Measurements from ENCODE around the gene KAZN.

KAZN gene

DNA sequence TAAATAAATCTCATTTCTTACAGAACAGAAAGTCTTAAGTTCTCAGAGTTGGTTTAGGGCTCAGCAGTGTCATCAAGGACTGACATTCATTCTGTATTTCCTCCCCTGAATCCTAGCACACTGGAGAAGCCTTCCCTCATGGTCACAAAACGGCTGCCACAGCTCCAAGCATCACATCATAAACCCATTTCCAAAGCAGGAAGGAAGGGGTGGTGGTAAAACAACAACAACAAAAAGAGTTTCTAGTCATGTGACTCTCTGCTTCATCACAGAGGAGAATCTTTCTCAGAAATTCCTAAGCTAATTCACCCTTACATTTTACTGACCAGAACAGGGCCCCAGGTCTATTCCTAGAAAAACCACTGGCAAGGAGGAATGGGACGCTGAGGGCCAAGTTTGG, 210.3 kb downstream of the KAZN start:
- DNase-seq: no peak

- no peak for DNase-seq
Measured at GRCh38 chr1:14809191-14809981, 210.9 kb downstream of the KAZN start.

DNA sequence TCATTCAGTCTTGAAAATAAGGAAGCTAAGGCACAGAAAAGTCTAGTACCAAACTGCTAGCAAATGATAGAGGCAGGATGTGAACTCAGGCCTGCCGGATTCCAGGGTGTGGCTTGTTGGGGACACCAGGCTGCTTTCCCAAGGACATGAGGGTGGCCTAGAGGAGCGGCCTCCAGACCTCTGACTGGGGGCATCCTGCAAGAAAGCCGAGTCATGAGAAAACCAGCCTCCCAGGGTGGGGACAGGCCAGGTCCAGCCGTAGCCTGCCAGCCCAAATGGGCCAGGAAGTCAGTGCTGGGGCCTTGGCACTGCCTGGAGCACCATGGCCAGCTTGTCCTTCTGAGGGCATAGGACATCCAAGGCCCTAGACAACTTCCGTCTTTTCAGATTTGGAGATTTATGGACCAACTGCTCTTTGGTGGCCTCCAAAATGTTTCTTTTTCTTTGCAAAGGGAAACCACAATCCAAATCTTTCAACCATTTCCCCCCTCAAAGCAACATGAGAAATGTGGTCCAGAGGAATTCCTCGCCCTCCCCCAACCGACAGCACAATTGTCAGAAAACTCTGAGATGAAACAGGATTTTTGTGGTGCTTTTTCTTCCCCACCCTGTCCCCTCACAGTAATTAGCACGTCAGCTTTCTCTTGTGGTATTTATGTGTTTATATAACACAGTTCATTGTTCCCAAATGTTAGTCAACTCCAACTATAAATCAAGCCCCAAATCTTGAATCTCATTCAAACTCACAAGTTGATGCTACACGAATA, 212.3 kb downstream of the KAZN start:
- DNase-seq: no peak

GRCh38 chr1:14811573-14811972, 213.1 kb downstream of the KAZN start:
- no peak for DNase-seq

- no peak for DNase-seq
Measured at GRCh38 chr1:14812189-14812588, 213.7 kb downstream of the KAZN start.

DNA sequence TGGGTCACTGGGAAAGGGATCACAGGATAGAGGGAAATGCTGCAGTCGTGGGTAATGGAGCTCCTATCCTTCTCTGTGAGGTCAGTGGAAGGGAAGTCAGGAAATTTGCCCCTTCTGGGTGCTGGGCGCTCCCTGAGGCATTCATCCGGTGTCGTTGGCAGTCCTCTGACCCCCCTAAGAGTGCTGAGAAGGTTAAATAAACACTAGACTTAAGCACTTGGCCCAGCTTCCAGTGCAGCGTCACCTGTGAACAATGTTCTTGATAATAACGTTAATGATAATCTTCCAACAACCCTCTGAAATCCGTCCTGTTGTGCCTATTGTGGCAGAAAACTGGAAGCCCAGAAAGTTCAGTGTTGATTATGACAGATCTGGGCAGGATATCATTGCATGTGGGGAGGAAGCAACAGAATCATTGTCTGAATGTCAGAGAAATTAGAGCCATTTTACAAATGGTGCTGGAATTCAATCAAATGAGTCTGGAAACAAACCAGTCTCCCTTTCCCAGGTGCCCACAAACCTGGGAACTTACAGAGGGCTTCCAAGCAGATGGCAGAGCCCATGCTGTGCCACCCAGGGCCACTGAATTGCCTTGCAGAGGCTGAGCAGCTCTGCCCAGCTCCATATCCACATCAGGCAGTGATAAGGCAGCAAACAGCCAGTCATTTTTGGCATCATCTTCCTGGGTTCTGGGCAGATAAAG, 216.8 kb downstream of the KAZN start:
- DNase-seq: no peak

DNA sequence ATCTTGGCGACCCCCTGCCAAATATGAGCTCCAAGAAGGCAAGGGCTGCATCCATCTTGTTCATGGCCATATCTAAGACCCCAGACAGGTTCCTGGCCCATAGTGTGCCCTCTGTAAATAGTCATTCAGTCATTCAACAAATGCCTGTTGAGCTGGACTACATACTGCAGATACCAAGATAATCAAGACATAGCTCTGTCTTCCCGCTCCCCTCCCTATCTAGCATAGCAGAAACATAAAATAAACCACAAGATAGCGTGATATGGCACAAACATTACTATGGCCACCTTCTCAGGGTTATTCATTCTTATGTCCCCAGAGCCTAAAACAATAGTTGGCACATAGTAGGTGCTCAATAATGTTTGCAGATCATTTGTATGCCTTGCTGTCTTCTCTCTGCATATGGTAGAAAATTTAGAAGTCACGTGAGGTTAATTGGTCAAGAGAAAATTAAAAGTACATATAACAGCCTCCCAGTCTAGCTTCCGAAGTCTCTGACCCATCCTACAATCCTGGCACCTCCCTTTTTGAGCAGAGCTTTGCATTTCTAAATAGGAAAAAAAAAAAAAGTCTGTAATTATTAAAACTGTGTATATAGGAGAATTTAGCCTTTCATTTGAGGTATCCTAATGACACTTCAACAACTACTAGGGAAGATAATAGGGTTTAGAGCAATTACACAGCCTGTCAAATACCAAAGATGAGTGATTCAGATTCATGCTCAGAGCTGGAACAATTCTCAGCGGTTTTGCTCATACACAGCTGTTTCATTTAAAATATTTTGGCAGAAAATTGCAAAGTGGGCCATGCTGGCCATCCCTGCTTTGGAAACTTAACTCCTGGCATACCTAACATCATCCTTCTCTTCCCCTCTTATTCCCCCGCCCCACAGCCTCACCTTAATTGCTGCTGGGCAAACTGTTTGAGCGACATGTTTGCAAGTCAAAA, 219.0 kb downstream of the KAZN start:
- no peak for DNase-seq

DNA sequence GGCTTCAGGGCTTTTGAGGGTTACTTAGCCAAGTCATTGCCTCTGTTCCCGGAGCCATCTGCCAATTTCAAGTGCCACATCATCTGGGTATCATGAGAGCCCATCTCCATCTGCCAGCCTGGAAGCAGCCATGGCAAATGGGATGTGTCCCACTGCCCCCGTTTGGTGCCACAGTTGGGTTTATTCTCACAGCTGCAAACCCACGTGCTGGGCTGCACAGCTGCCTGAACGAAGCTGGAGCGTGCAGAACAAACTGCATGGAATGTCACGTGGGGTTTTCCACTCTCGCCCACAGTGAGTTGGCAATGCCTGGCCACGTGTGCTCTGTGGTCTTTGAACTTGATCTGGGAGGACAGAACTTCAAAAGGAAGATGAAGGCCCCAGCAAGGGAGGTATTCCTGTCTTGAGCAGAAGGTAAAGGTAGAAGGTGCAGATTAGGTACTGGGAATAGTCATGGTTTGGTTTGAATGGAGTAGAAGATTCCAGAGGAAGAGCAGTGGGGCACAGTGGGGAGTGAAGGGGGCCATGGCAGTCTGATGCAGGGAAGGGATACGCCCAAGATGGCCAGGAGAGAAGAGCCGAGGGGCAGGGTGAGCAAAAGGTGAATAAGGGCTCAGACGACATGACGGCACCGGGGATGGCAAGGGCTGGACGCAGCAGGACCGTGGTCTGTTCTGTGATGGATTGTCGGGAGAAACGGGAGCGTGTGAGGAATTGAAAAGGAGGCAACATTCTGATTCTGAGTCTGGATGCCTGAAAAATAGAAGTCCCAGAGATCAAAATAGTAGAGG, 222.0 kb downstream of the KAZN start:
- DNase-seq: no peak

DNA sequence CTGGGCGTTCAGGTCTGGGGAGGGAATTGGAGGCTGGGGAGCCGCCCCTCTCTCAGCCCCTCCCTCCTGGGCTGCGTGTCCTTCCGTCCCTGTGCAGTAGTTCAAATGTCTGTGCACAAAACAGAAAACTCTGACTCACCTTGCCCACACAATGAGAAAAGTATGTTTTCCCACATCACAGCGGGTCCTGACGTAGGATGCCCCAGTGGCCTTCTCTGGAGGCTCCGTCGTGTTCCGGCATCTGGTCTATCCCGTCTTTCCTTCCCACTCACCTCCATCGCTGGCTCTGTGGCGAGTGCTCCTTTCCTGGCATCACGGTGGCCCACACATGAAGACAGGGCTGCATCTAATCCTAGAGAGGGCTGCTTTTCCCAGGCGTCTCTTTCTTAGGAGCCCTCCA, 224.0 kb downstream of the KAZN start:
- DNase-seq: no peak

- DNase-seq: no peak
Measured at GRCh38 chr1:14822996-14823395, 224.5 kb downstream of the KAZN start.

- DNase-seq: no peak
Measured at GRCh38 chr1:14824314-14824915, 225.9 kb downstream of the KAZN start.

DNA sequence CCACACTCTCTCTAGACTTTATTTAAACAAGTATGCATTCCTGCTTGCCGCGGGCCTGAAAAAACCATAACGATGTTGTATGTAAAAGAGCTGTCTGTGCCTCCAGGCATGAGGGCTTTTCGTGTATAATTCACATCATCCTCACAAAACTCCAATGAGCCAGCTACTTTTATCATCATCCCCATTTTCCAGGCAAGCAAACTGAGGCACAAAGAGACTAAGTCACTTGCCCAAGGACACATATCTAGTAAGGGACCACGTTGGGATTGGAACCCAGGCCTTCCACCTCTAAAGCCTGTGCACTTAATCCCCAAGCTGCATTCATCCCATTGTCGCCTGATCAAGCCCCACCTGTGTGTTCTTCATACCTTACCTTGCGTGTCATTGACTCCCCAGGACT, 226.9 kb downstream of the KAZN start:
- no peak for DNase-seq

DNA sequence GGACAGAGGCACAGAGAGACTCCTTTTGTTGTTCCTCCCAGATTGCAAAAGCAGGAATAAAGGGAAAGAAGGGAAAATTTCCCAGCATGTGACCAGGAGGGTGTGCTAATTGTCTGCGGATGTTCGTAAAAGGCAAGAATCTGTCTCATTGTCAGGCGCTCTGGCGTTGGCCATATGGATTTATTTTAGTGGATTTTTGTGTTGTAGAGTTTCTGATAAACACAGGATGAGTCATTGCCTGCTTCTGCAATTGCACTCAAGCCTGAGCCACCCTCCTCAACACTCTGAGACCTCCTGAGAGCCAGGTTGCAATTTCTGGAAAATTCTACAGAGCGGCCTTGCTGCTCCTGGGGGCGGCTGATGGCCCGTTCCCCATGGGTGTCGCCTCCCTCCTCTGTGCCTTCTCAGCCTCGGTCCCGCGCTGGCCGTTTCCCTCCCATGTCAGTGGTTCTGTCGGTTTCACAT, 227.7 kb downstream of the KAZN start:
- DNase-seq: no peak

- DNase-seq: no peak
Measured at GRCh38 chr1:14826731-14827326, 228.3 kb downstream of the KAZN start.

DNA sequence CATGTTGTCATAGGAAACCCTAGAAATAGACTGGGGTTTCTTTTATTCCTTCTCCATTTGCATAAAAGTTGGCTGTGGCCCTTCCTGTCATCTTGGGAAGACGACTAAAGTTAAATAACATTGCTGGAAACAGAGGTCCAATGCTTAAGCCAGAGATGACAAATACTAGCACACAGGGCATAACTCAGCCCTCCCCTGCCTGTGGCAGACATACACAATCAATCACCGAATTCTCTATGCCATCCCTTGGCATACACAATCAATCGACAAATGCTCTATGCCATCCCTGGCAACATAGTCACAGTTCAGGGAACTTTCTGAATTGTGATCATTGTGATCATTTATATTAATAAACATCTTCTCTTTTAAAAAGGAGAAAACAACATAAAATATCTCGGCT, 229.4 kb downstream of the KAZN start:
- no peak for DNase-seq

DNA sequence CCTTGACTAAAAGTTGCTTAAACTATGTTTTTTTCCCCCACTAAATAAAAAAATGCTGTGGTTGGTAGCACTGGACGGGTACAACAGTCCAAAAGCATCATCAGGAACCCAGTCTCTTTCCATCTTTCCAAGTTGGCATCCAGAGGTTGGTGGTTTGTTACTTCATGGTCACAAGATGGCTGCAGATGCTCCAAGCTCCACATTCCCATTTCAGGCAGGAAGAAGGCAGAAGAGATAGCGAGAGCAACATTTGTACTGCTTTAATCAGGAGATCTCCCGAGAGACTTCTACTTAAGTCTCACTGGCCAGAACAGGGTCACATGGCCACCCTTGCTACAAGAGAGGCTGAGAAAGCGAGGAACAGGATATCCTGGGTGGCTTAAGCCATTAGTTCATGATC, 230.2 kb downstream of the KAZN start:
- no peak for DNase-seq

GRCh38 chr1:14835725-14836124, 237.2 kb downstream of the KAZN start:
- no peak for DNase-seq

- no peak for DNase-seq
Measured at GRCh38 chr1:14836426-14837140, 238.1 kb downstream of the KAZN start.

- DNase-seq: no peak
Measured at GRCh38 chr1:14840374-14840773, 241.9 kb downstream of the KAZN start.

GRCh38 chr1:14841456-14841855, 243.0 kb downstream of the KAZN start:
- DNase-seq: no peak
